ENCODE results near the gene MRPL12. TPM values are rescaled to one million over a fixed set of nuclear protein-coding genes. Genes with fewer than 3 reads are reported as not detected.
A peak's percentile ranks its signal among the peaks of the same experiment; 100 is the strongest.

The MRPL12 gene
- total and polyA plus RNA-seq, 2 of the 13 experiments (the other 11 are each of a cell fraction or from before 2014, with no cell fraction given), result 39.1 to 94.1 TPM

DNA sequence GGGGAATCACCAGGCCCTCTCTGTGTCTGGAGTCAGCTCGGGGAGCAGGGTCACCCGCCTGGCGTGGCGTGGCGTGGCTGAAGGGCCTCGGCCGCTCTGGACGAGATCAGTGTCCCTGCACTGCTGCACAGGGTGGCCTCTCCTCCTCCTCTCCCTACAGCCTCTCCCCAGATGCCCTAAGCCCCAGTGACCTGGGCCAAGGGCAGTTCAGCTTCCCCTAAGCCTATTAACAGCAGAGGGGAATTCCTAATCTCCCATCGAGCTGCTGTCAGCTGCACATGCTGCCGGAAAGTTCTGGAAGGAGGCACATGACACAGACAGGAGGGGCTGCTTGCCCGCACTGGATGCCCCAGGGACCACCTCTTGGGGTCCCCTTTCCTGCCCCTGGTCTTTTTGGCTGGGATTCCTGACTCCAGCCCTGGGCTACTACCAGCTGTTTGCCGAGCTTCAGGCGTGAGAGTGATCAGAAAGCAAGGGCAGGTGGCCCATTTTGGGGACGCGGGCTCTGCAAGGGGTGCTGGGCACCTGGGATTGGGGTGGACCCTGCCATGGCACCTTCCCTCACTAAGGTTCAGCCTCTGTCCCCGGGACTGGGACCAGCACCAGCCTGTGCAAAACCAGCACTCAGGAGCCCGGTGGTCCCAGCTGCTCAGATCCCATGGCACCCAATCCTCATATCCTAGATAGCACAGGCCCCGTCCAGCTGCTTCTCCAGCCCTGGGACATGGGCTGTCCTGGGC, 47.6 kb upstream of the MRPL12 start (continued):
- TF ChIP-seq, protein P1, sequence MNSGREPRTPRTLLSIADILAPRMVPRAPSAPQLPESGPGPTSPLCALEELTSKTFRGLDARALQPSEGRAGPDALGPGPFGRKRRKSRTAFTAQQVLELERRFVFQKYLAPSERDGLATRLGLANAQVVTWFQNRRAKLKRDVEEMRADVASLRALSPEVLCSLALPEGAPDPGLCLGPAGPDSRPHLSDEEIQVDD (CRISPR knock-in tag; IDR thresholded peaks at IDR 0.05; ENCODE audit: borderline replicate concordance), result no peak
- no peak for TF ChIP-seq SIX1 (CRISPR knock-in tag; IDR thresholded peaks at IDR 0.05; ENCODE audit: borderline replicate concordance)
- TF ChIP-seq, protein P2, sequence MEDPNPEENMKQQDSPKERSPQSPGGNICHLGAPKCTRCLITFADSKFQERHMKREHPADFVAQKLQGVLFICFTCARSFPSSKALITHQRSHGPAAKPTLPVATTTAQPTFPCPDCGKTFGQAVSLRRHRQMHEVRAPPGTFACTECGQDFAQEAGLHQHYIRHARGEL (CRISPR knock-in tag; IDR thresholded peaks at IDR 0.05), result no peak
- TF ChIP-seq, protein P3, sequence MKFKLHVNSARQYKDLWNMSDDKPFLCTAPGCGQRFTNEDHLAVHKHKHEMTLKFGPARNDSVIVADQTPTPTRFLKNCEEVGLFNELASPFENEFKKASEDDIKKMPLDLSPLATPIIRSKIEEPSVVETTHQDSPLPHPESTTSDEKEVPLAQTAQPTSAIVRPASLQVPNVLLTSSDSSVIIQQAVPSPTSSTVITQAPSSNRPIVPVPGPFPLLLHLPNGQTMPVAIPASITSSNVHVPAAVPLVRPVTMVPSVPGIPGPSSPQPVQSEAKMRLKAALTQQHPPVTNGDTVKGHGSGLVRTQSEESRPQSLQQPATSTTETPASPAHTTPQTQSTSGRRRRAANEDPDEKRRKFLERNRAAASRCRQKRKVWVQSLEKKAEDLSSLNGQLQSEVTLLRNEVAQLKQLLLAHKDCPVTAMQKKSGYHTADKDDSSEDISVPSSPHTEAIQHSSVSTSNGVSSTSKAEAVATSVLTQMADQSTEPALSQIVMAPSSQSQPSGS (CRISPR knock-in tag; IDR thresholded peaks at IDR 0.05), result 0 out of 2 replicates have a peak, but pooled peaks have one; percentile 16
- no peak for TF ChIP-seq ZNF83 (CRISPR knock-in tag; IDR thresholded peaks at IDR 0.05; ENCODE audit: borderline replicate concordance)
- peak; percentile 37; the same call in 1 of the 2 replicates for TF ChIP-seq GATAD2A (CRISPR knock-in tag; IDR thresholded peaks at IDR 0.05)
- no peak for TF ChIP-seq GZF1 (CRISPR knock-in tag; IDR thresholded peaks at IDR 0.05)
- TF ChIP-seq ARNT2 (CRISPR knock-in tag; IDR thresholded peaks at IDR 0.05; ENCODE audit: low read depth), result no peak
- no peak for TF ChIP-seq TFAP4 (IDR thresholded peaks at IDR 0.05; ENCODE audit: borderline replicate concordance, low read depth)
- 0 out of 2 replicates have a peak, but pooled peaks have one; percentile 25 for TF ChIP-seq ARNTL (CRISPR knock-in tag; IDR thresholded peaks at IDR 0.05)
- peak; percentile 99 for TF ChIP-seq RXRB (CRISPR knock-in tag; IDR thresholded peaks at IDR 0.05; ENCODE audit: borderline replicate concordance)
- TF ChIP-seq PITX1 (CRISPR knock-in tag; IDR thresholded peaks at IDR 0.05), result peak; percentile 87
- no peak for TF ChIP-seq ZNF276 (CRISPR knock-in tag; IDR thresholded peaks at IDR 0.05; ENCODE audit: low read depth)
- TF ChIP-seq ZNF142 (CRISPR knock-in tag; IDR thresholded peaks at IDR 0.05), result no peak
- no peak for TF ChIP-seq ZKSCAN5 (CRISPR knock-in tag; IDR thresholded peaks at IDR 0.05)
- TF ChIP-seq, protein P4, sequence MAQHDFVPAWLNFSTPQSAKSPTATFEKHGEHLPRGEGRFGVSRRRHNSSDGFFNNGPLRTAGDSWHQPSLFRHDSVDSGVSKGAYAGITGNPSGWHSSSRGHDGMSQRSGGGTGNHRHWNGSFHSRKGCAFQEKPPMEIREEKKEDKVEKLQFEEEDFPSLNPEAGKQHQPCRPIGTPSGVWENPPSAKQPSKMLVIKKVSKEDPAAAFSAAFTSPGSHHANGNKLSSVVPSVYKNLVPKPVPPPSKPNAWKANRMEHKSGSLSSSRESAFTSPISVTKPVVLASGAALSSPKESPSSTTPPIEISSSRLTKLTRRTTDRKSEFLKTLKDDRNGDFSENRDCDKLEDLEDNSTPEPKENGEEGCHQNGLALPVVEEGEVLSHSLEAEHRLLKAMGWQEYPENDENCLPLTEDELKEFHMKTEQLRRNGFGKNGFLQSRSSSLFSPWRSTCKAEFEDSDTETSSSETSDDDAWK (CRISPR knock-in tag; IDR thresholded peaks at IDR 0.05), result no peak
- peak; percentile 65 for TF ChIP-seq MXD4 (CRISPR knock-in tag; IDR thresholded peaks at IDR 0.05)

Data from HepG2 (cell line).